Endothelial cell of umbilical vein (primary cell): Measurements from ENCODE around the gene SPG7. TPM values are rescaled to one million over a fixed set of nuclear protein-coding genes. Genes with fewer than 3 reads are reported as not detected.

ENCODE experiments used
- BruUV-seq: library from RNA; stranded (reverse); fragments of 400-500 nt; replicated peaks from 2 replicates; lab custom pipeline; 2021; lab: Mats Ljungman, UMichigan
- CTCF ChIA-PET: fragments of 300-600, 350-600 bp; sonication (Branson Sonifier 250); formaldehyde crosslinking; loops from one replicate; lab custom pipeline; 2021; ENCODE audit warnings: antibody characterized with exemption, inconsistent platforms; lab: Charles Lee
- POLR2A ChIA-PET: fragments of 300-600, 350-600 bp; sonication (Branson Sonifier 250); formaldehyde crosslinking; loops from one replicate; lab custom pipeline; 2021; ENCODE audit warnings: antibody characterized with exemption, inconsistent platforms; lab: Charles Lee
- DNase-seq: peaks from one replicate; pipeline ENCODE4 v3.0.0-alpha.2; 2011; ENCODE audit warnings: low read depth, low spot score
- FAIRE-seq: peaks from 2 replicates; lab custom pipeline; 2011; peaks lifted over from hg19 to GRCh38; lab: Jason Lieb, UNC
- H2AFZ ChIP-seq: 2 replicates; pipeline ENCODE4 v1.6.0; 2012; ENCODE audit warnings: low read depth, low read length, control low read depth, inconsistent platforms
- H3K27ac ChIP-seq: 2 replicates; pipeline ENCODE4 v1.5.1; 2011; ENCODE audit warnings: low read depth, mild to moderate bottlenecking, control low read depth, low read length, moderate library complexity; ENCODE audit not compliant: insufficient read depth
- H3K27me3 ChIP-seq, 2 experiments: 2 replicates each; pipeline versions ENCODE4 v1.6.0 to v1.6.1; 2011; ENCODE audit warnings: low read length in 2 of 2, mixed read lengths in 1 of 2; ENCODE audit not compliant: control insufficient read depth in 2 of 2, insufficient read depth in 2 of 2
- H3K36me3 ChIP-seq, 2 experiments: 2 replicates in 1 of 2; 3 replicates in 1 of 2; pipeline ENCODE4 v1.5.1; 2011; ENCODE audit warnings: low read length in 2 of 2, mild to moderate bottlenecking in 1 of 2, moderate library complexity in 1 of 2; ENCODE audit not compliant: control insufficient read depth in 2 of 2, insufficient read depth in 2 of 2; ENCODE audit errors: extremely low read depth in 1 of 2
- H3K4me1 ChIP-seq: 3 replicates; pipeline ENCODE4 v1.5.1; 2011; ENCODE audit warnings: mild to moderate bottlenecking, low read length; ENCODE audit not compliant: control insufficient read depth, insufficient read depth; ENCODE audit errors: extremely low read depth
- H3K4me2 ChIP-seq: 2 replicates; pipeline ENCODE4 v1.6.1; 2011; ENCODE audit warnings: low read length, control low read depth, mixed read lengths; ENCODE audit not compliant: insufficient read depth
- H3K4me3 ChIP-seq, 3 experiments: fragments of 200-600 bp in 1 of 3; sonication (generic), shearing (Covaris generic) in 1 of 3; replicated peaks in 1 of 3; 2 replicates each; pipeline ENCODE4 v1.5.1; 2011 to 2016; ENCODE audit warnings: control low read depth in 3 of 3, low read length in 3 of 3, mild to moderate bottlenecking in 2 of 3, inconsistent platforms in 1 of 3, low read depth in 1 of 3, moderate library complexity in 1 of 3; ENCODE audit not compliant: insufficient read depth in 1 of 3
- H3K79me2 ChIP-seq: 2 replicates; pipeline ENCODE4 v1.6.0; 2012; ENCODE audit warnings: low read length, inconsistent platforms; ENCODE audit not compliant: control insufficient read depth, insufficient read depth
- H3K9ac ChIP-seq: replicated peaks from 2 replicates; pipeline ENCODE3; 2011; ENCODE audit warnings: low read length, control low read depth; ENCODE audit not compliant: insufficient read depth; ENCODE audit errors: extremely low read depth
- H3K9me1 ChIP-seq: replicated peaks from 3 replicates; pipeline ENCODE4 v1.6.0; 2011; ENCODE audit warnings: mild to moderate bottlenecking, low read length; ENCODE audit not compliant: control insufficient read depth, insufficient read depth; ENCODE audit errors: extremely low read depth
- H3K9me3 ChIP-seq: replicated peaks from 2 replicates; pipeline ENCODE4 v1.5.1; 2012; ENCODE audit warnings: low read length, inconsistent platforms; ENCODE audit not compliant: control insufficient read depth, insufficient read depth
- H4K20me1 ChIP-seq: replicated peaks from 2 replicates; pipeline ENCODE3; 2011; ENCODE audit warnings: mild to moderate bottlenecking, low read length; ENCODE audit not compliant: control insufficient read depth, insufficient read depth; ENCODE audit errors: extremely low read depth
- EZH2 ChIP-seq: IDR thresholded peaks from 2 replicates; pipeline ENCODE4 v1.6.1; 2012; ENCODE audit warnings: borderline replicate concordance, low read depth, mild to moderate bottlenecking, moderate library complexity, low read length, inconsistent platforms; ENCODE audit not compliant: severe bottlenecking
- FOS ChIP-seq: IDR thresholded peaks from 2 replicates; pipeline ENCODE4 v1.6.1; 2011; ENCODE audit warnings: mild to moderate bottlenecking, low read length, moderate library complexity, borderline replicate concordance; ENCODE audit not compliant: insufficient read depth
- GATA2 ChIP-seq: IDR thresholded peaks from 2 replicates; pipeline ENCODE4 v1.7.0; 2011; ENCODE audit warnings: low read depth, mild to moderate bottlenecking, moderate library complexity, mixed read lengths, low read length; ENCODE audit not compliant: insufficient read length, insufficient read depth
- JUN ChIP-seq: IDR thresholded peaks from 2 replicates; pipeline ENCODE4 v1.6.1; 2011; ENCODE audit warnings: borderline replicate concordance, low read depth; ENCODE audit not compliant: insufficient read length, insufficient read depth
- MYC ChIP-seq: IDR thresholded peaks from one replicate; pipeline ENCODE4 v1.6.1; 2011; ENCODE audit warnings: mild to moderate bottlenecking, low read depth, low read length
- POLR2A ChIP-seq: IDR thresholded peaks from 2 replicates; pipeline ENCODE4 v1.6.1; 2012; ENCODE audit warnings: low read depth, mild to moderate bottlenecking, control low read depth, low read length
- POLR2AphosphoS5 ChIP-seq: IDR thresholded peaks from 2 replicates; pipeline ENCODE4 v1.6.1; 2012; ENCODE audit warnings: low read depth, mild to moderate bottlenecking, control low read depth, low read length, moderate library complexity; ENCODE audit not compliant: insufficient read depth
- dilution Hi-C: fragments of 300-500 bp; cut with MboI; formaldehyde crosslinking; loops from one replicate; pipeline ENCODE4 v1.15.0; 2019; ENCODE audit warnings: low sequenced_read_pairs; ENCODE audit not compliant: extremely low pct_ligation_motif_present
- intact Hi-C: fragments of 100-400 bp; cut with micrococcal nuclease; formaldehyde crosslinking; loops from one replicate; pipeline ENCODE4 v1.10.0; 2022
- polyA plus RNA-seq, 4 experiments: library from polyadenylated mRNA; depleted of rRNA in 3 of 4; stranded (reverse) in 3 of 4; unstranded in 1 of 4; fragments of >200 nt; gene quantifications; 2 replicates each; pipeline versions ENCODE4 v1.2.1 to v1.2.3, GENCODE V29; 2011 to 2012; ENCODE audit warnings: missing spikeins in 1 of 4
- total RNA-seq: library from RNA; stranded (reverse); gene quantifications from 2 replicates; pipeline ENCODE4 v1.2.3, GENCODE V29; 2021
- TF ChIP-seq, protein P1 (sequence below), 2 donors: IDR thresholded peaks; 1 replicate in 1 of 2; 2 replicates in 1 of 2; pipeline ENCODE4 v1.5.1; 2011; ENCODE audit warnings: low read length in 2 of 2, mild to moderate bottlenecking in 2 of 2, moderate library complexity in 2 of 2, control low read depth in 1 of 2, inconsistent platforms in 1 of 2, low read depth in 1 of 2; ENCODE audit not compliant: insufficient read depth in 1 of 2; ENCODE audit errors: extremely low read depth in 1 of 2
- TF ChIP-seq, protein P2 (sequence below): IDR thresholded peaks from 2 replicates; pipeline ENCODE4 v1.6.1; 2011; ENCODE audit not compliant: insufficient read depth, insufficient read length

The SPG7 gene
- total and polyA plus RNA-seq, 2 donors (not counting 3 experiments of a cell fraction or from before 2014, with no cell fraction given): 90.2 to 146 TPM

DNA sequence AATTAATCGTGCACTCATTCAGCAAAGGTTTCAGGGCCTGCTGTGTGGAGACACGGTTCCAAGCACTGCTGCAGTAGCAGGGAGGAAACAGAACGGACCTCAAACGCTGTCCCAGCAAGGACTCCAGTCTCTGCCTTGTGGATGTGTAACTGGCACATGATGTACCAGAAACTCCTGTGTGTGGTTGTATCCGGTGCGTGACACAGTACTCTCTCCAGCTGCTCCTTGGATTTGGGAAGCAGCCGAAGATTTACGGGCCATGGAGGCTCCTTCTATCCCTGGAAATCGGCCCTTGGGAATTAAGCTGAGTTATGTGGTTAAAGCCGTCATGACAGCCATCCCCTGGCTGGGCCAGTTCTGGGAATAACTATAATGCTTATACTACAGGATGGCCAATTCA is 9.4 kb upstream of the SPG7 start:
- no TSS peak for BruUV-seq
- H3K4me3 ChIP-seq: no peak overlapping the region
- peaks cover 6% of the 10 kb centered on the region for H3K4me1 ChIP-seq
- intact Hi-C loops: no loop called here
- H3K36me3 ChIP-seq: no peaks in the 10 kb centered on the region
- H3K27me3 ChIP-seq: no peaks in the 10 kb centered on the region
- H3K9ac ChIP-seq: no peak overlapping the region
- TF ChIP-seq FOS: no peak
- no peak for TF ChIP-seq MYC
- TF ChIP-seq EZH2: no peak
- TF ChIP-seq POLR2AphosphoS5: no peak
- TF ChIP-seq POLR2A: no peak
- TF ChIP-seq JUN: no peak
- TF ChIP-seq, protein P1, sequence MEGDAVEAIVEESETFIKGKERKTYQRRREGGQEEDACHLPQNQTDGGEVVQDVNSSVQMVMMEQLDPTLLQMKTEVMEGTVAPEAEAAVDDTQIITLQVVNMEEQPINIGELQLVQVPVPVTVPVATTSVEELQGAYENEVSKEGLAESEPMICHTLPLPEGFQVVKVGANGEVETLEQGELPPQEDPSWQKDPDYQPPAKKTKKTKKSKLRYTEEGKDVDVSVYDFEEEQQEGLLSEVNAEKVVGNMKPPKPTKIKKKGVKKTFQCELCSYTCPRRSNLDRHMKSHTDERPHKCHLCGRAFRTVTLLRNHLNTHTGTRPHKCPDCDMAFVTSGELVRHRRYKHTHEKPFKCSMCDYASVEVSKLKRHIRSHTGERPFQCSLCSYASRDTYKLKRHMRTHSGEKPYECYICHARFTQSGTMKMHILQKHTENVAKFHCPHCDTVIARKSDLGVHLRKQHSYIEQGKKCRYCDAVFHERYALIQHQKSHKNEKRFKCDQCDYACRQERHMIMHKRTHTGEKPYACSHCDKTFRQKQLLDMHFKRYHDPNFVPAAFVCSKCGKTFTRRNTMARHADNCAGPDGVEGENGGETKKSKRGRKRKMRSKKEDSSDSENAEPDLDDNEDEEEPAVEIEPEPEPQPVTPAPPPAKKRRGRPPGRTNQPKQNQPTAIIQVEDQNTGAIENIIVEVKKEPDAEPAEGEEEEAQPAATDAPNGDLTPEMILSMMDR (IDR thresholded peaks at IDR 0.05; ENCODE audit: extremely low read depth in 1 of 2, insufficient read depth in 1 of 2, low read depth in 1 of 2, low read length in 2 of 2): no peak
- TF ChIP-seq GATA2: no peak
- TF ChIP-seq, protein P2, sequence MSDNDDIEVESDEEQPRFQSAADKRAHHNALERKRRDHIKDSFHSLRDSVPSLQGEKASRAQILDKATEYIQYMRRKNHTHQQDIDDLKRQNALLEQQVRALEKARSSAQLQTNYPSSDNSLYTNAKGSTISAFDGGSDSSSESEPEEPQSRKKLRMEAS: no peak
- no peaks in the 10 kb centered on the region for H3K9me3 ChIP-seq
- no peak overlapping the region for H3K27ac ChIP-seq
- no peaks in the 10 kb centered on the region for H3K79me2 ChIP-seq
- H4K20me1 ChIP-seq: no peaks in the 10 kb centered on the region
- no peak for DNase-seq
- dilution Hi-C loops: no loop called here
- ChIA-PET CTCF (interaction anchor here (1.6 kb wide), 1 partner anchor 37 kb away, joined by 3 read pairs; no protein-coding TSS in a partner anchor), POLR2A (no interaction called here)
- H2AFZ ChIP-seq: no peak overlapping the region
- no peaks in the 10 kb centered on the region for H3K9me1 ChIP-seq
- FAIRE-seq: no peak
- H3K4me2 ChIP-seq: no peak overlapping the region
